BLaER1 (cell line): Measurements from ENCODE around the gene PTGIS.

ENCODE experiments used
- H3K27ac ChIP-seq: shearing (Covaris generic); formaldehyde crosslinking; 2 replicates; pipeline ENCODE4 v1.8.1; 2022
- H3K27me3 ChIP-seq: shearing (Covaris generic); formaldehyde crosslinking; 2 replicates; pipeline ENCODE4 v1.8.1; 2022
- H3K36me3 ChIP-seq: shearing (Covaris generic); formaldehyde crosslinking; 2 replicates; pipeline ENCODE4 v1.8.1; 2022
- H3K4me1 ChIP-seq: shearing (Covaris generic); formaldehyde crosslinking; 2 replicates; pipeline ENCODE4 v1.8.1; 2022
- H3K4me2 ChIP-seq: shearing (Covaris generic); formaldehyde crosslinking; 2 replicates; pipeline ENCODE4 v1.8.1; 2022
- H3K4me3 ChIP-seq: shearing (Covaris generic); formaldehyde crosslinking; 2 replicates; pipeline ENCODE4 v1.8.1; 2022
- H3K9ac ChIP-seq: shearing (Covaris generic); formaldehyde crosslinking; 2 replicates; pipeline ENCODE4 v1.8.1; 2022
- H3K9me3 ChIP-seq: shearing (Covaris generic); formaldehyde crosslinking; 2 replicates; pipeline ENCODE4 v1.8.1; 2022
- H4K20me1 ChIP-seq: shearing (Covaris generic); formaldehyde crosslinking; 2 replicates; pipeline ENCODE4 v1.8.1; 2022
- Cebpa-rat ChIP-seq: shearing (Covaris generic); IDR thresholded peaks from 2 replicates; pipeline ENCODE4 v1.8.1; 2022

Gene PTGIS

GRCh38 chr20:49516916-49517804 is 50.8 kb downstream of the PTGIS start:
- no peaks in the 10 kb centered on the region for H3K27me3 ChIP-seq
- H3K27ac ChIP-seq: no peak overlapping the region
- H3K36me3 ChIP-seq: no peaks in the 10 kb centered on the region
- H3K9ac ChIP-seq: no peak overlapping the region
- no peaks in the 10 kb centered on the region for H3K4me1 ChIP-seq
- no peaks in the 10 kb centered on the region for H3K9me3 ChIP-seq
- TF ChIP-seq Cebpa-rat: no peak
- H3K4me3 ChIP-seq: no peak overlapping the region
- H4K20me1 ChIP-seq: no peaks in the 10 kb centered on the region
- no peak overlapping the region for H3K4me2 ChIP-seq

- Histone ChIP-seq H3K4me1 (peaks cover 4% of the 10 kb centered on the region), H3K36me3 (no peaks in the 10 kb centered on the region), H3K4me3 (no peak overlapping the region), H3K27ac (no peak overlapping the region), H3K9me3 (no peaks in the 10 kb centered on the region), H3K9ac (no peak overlapping the region), H4K20me1 (no peaks in the 10 kb centered on the region), H3K27me3 (no peaks in the 10 kb centered on the region), H3K4me2 (no peak overlapping the region)
- no peak for TF ChIP-seq Cebpa-rat
These were observed 52.4 kb downstream of the PTGIS start for GRCh38 chr20:49515586-49515985.

- no peaks in the 10 kb centered on the region for H3K9me3 ChIP-seq
- no peaks in the 10 kb centered on the region for H3K36me3 ChIP-seq
- H3K9ac ChIP-seq: no peak overlapping the region
- H3K4me3 ChIP-seq: no peak overlapping the region
- H3K4me2 ChIP-seq: no peak overlapping the region
- no peak for TF ChIP-seq Cebpa-rat
- H3K4me1 ChIP-seq: peaks cover 14% of the 10 kb centered on the region
- H3K27ac ChIP-seq: no peak overlapping the region
- H3K27me3 ChIP-seq: no peaks in the 10 kb centered on the region
- no peaks in the 10 kb centered on the region for H4K20me1 ChIP-seq
These were observed 54.4 kb downstream of the PTGIS start for GRCh38 chr20:49513517-49513916.

- TF ChIP-seq Cebpa-rat: no peak
- Histone ChIP-seq H4K20me1 (no peaks in the 10 kb centered on the region), H3K4me2 (no peak overlapping the region), H3K9me3 (no peaks in the 10 kb centered on the region), H3K27me3 (no peaks in the 10 kb centered on the region), H3K27ac (no peak overlapping the region), H3K4me1 (peaks cover 19% of the 10 kb centered on the region), H3K4me3 (no peak overlapping the region), H3K9ac (no peak overlapping the region), H3K36me3 (no peaks in the 10 kb centered on the region)
These were observed 54.9 kb downstream of the PTGIS start for GRCh38 chr20:49513009-49513408.

DNA sequence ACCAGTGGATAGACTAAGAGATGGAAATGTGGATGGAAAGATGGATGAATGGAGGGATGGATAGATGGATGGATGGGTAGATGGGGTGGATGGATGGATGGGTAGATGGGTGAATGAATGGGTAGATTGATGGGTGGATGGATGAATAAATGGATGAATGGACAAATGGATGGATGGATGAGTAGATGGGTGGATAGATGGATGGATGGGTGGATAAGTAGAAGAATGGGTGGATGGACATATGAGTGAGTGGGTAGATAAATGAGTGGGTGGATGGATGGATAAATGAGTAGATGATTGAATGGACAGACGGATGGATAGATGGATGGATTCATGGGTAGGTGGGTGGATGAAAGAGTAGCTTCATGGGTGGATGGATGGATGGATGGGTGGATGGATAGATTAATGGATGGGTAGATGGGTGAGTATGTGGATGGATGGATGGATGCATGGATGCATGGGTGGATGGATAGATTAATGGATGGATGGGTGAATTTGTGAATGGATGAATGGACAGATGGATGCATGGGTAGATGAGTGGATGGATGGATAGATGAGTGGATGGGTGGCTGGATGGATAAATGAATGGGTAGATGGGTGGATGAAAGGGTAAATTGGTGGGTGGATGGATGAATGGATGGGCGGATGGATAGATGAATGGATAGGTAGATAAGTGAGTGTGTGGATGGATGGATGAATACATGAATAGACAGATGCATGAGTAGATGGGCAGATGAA is 56.0 kb downstream of the PTGIS start:
- H3K4me2 ChIP-seq: no peak overlapping the region
- no peaks in the 10 kb centered on the region for H4K20me1 ChIP-seq
- H3K9ac ChIP-seq: no peak overlapping the region
- H3K4me1 ChIP-seq: peaks cover 30% of the 10 kb centered on the region
- H3K27me3 ChIP-seq: no peaks in the 10 kb centered on the region
- H3K27ac ChIP-seq: no peak overlapping the region
- no peak for TF ChIP-seq Cebpa-rat
- no peak overlapping the region for H3K4me3 ChIP-seq
- H3K9me3 ChIP-seq: no peaks in the 10 kb centered on the region
- no peaks in the 10 kb centered on the region for H3K36me3 ChIP-seq

DNA sequence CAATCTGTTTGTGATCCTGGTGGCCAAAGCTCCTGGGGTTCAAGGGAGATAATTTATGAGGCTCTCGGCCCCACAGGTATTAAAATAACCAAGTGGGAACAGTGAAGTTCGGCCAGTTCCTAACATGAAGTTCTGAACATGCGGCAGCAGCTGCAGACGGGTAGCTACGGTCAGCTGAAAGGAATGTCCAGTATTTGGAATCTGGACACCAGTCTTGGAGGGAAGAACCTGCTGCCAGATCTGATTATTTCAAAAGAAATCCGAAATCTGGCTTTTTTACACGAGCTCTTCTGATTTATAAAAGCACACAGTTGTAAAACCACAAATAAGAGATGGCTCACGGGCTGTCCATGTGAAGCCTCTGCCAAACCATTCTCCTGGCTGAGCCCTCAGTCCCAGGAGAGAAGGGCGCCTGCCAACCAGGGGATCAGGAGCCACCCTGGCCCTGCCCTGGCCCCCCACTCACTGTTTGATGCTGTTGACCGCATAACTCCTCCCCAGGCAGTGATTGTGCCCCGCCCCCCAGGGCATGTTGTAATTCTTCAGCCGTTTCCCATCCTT is 57.3 kb downstream of the PTGIS start:
- no peak overlapping the region for H3K9ac ChIP-seq
- no peak overlapping the region for H3K27ac ChIP-seq
- TF ChIP-seq Cebpa-rat: no peak
- H3K27me3 ChIP-seq: no peaks in the 10 kb centered on the region
- peaks cover 42% of the 10 kb centered on the region for H3K4me1 ChIP-seq
- no peaks in the 10 kb centered on the region for H3K36me3 ChIP-seq
- H3K4me2 ChIP-seq: peak overlapping the region; percentile 30
- H4K20me1 ChIP-seq: 0 out of 2 replicates have a peak, but pooled peaks cover 4% of the 10 kb centered on the region
- H3K4me3 ChIP-seq: no peak overlapping the region
- H3K9me3 ChIP-seq: no peaks in the 10 kb centered on the region

GRCh38 chr20:49508435-49509199 is 59.3 kb downstream of the PTGIS start:
- no peak overlapping the region for H3K4me3 ChIP-seq
- peaks cover 62% of the 10 kb centered on the region for H3K4me1 ChIP-seq
- H3K9ac ChIP-seq: no peak overlapping the region
- H3K36me3 ChIP-seq: no peaks in the 10 kb centered on the region
- TF ChIP-seq Cebpa-rat: peak; percentile 84
- peak overlapping the region; percentile 24; the same call in 1 of the 2 replicates for H3K4me2 ChIP-seq
- H4K20me1 ChIP-seq: 0 out of 2 replicates have a peak, but pooled peaks cover 7% of the 10 kb centered on the region
- no peak overlapping the region for H3K27ac ChIP-seq
- H3K27me3 ChIP-seq: no peaks in the 10 kb centered on the region
- H3K9me3 ChIP-seq: no peaks in the 10 kb centered on the region

GRCh38 chr20:49507741-49508434 is 60.0 kb downstream of the PTGIS start:
- peak overlapping the region; percentile 24 for H3K4me2 ChIP-seq

GRCh38 chr20:49505518-49505917 is 62.4 kb downstream of the PTGIS start:
- Histone ChIP-seq H3K4me2 (peak overlapping the region; percentile 85), H3K27ac (no peak overlapping the region), H3K27me3 (no peaks in the 10 kb centered on the region), H3K4me3 (0 out of 2 replicates have a peak overlapping the region, but pooled peaks have one; percentile 22), H4K20me1 (0 out of 2 replicates have a peak, but pooled peaks cover 7% of the 10 kb centered on the region), H3K36me3 (no peaks in the 10 kb centered on the region), H3K9me3 (peaks cover 3% of the 10 kb centered on the region; the same call in 1 of the 2 replicates), H3K9ac (no peak overlapping the region), H3K4me1 (peaks cover 62% of the 10 kb centered on the region)
- TF ChIP-seq Cebpa-rat: no peak

More at GRCh38 chr20:49507741-49508434, 60.0 kb downstream of the PTGIS start:
- Histone ChIP-seq H3K27me3 (no peaks in the 10 kb centered on the region), H3K9ac (no peak overlapping the region), H3K9me3 (no peaks in the 10 kb centered on the region), H3K4me3 (no peak overlapping the region), H4K20me1 (0 out of 2 replicates have a peak, but pooled peaks cover 7% of the 10 kb centered on the region), H3K4me1 (peaks cover 67% of the 10 kb centered on the region), H3K36me3 (no peaks in the 10 kb centered on the region), H3K27ac (no peak overlapping the region)
- TF ChIP-seq Cebpa-rat: no peak
